ENCODE results near the gene MBL2. TPM values are rescaled to one million over a fixed set of nuclear protein-coding genes. Genes with fewer than 3 reads are reported as not detected.

The MBL2 gene
- total and polyA plus RNA-seq, 2 of the 8 experiments (the other 6 are each of a cell fraction or from before 2014, with no cell fraction given): not detected

DNA sequence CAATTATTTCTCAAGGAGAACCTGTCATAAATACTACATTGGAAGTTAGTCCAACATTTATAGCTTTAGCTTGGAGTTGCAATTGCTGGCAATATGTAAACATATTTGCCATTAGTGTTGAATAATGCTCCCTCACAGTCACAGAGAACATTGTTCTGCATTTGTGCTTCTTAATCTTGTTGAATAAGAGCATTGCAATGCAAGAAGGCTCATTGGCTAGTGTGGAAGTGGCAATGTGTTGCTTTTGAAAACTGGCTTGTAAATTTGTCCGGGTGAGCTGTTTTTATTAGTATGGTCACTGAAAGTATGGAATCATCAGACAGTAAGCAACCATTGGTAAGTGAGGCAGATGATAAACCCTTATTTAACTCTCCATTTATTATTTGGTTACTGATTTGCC, 47.7 kb upstream of the MBL2 start (continued):
- TF ChIP-seq, protein P1, sequence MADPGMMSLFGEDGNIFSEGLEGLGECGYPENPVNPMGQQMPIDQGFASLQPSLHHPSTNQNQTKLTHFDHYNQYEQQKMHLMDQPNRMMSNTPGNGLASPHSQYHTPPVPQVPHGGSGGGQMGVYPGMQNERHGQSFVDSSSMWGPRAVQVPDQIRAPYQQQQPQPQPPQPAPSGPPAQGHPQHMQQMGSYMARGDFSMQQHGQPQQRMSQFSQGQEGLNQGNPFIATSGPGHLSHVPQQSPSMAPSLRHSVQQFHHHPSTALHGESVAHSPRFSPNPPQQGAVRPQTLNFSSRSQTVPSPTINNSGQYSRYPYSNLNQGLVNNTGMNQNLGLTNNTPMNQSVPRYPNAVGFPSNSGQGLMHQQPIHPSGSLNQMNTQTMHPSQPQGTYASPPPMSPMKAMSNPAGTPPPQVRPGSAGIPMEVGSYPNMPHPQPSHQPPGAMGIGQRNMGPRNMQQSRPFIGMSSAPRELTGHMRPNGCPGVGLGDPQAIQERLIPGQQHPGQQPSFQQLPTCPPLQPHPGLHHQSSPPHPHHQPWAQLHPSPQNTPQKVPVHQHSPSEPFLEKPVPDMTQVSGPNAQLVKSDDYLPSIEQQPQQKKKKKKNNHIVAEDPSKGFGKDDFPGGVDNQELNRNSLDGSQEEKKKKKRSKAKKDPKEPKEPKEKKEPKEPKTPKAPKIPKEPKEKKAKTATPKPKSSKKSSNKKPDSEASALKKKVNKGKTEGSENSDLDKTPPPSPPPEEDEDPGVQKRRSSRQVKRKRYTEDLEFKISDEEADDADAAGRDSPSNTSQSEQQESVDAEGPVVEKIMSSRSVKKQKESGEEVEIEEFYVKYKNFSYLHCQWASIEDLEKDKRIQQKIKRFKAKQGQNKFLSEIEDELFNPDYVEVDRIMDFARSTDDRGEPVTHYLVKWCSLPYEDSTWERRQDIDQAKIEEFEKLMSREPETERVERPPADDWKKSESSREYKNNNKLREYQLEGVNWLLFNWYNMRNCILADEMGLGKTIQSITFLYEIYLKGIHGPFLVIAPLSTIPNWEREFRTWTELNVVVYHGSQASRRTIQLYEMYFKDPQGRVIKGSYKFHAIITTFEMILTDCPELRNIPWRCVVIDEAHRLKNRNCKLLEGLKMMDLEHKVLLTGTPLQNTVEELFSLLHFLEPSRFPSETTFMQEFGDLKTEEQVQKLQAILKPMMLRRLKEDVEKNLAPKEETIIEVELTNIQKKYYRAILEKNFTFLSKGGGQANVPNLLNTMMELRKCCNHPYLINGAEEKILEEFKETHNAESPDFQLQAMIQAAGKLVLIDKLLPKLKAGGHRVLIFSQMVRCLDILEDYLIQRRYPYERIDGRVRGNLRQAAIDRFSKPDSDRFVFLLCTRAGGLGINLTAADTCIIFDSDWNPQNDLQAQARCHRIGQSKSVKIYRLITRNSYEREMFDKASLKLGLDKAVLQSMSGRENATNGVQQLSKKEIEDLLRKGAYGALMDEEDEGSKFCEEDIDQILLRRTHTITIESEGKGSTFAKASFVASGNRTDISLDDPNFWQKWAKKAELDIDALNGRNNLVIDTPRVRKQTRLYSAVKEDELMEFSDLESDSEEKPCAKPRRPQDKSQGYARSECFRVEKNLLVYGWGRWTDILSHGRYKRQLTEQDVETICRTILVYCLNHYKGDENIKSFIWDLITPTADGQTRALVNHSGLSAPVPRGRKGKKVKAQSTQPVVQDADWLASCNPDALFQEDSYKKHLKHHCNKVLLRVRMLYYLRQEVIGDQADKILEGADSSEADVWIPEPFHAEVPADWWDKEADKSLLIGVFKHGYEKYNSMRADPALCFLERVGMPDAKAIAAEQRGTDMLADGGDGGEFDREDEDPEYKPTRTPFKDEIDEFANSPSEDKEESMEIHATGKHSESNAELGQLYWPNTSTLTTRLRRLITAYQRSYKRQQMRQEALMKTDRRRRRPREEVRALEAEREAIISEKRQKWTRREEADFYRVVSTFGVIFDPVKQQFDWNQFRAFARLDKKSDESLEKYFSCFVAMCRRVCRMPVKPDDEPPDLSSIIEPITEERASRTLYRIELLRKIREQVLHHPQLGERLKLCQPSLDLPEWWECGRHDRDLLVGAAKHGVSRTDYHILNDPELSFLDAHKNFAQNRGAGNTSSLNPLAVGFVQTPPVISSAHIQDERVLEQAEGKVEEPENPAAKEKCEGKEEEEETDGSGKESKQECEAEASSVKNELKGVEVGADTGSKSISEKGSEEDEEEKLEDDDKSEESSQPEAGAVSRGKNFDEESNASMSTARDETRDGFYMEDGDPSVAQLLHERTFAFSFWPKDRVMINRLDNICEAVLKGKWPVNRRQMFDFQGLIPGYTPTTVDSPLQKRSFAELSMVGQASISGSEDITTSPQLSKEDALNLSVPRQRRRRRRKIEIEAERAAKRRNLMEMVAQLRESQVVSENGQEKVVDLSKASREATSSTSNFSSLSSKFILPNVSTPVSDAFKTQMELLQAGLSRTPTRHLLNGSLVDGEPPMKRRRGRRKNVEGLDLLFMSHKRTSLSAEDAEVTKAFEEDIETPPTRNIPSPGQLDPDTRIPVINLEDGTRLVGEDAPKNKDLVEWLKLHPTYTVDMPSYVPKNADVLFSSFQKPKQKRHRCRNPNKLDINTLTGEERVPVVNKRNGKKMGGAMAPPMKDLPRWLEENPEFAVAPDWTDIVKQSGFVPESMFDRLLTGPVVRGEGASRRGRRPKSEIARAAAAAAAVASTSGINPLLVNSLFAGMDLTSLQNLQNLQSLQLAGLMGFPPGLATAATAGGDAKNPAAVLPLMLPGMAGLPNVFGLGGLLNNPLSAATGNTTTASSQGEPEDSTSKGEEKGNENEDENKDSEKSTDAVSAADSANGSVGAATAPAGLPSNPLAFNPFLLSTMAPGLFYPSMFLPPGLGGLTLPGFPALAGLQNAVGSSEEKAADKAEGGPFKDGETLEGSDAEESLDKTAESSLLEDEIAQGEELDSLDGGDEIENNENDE (IDR thresholded peaks at IDR 0.05; ENCODE audit: insufficient replicate concordance, low read length): no peak
- TF ChIP-seq RAD21 (IDR thresholded peaks at IDR 0.05 in 1 of 2, conservative IDR thresholded peaks at IDR 0.05 in 1 of 2; ENCODE audit: low read depth in 2 of 2, low read length in 2 of 2): no peak
- no peak for TF ChIP-seq NRF1 (IDR thresholded peaks at IDR 0.05; ENCODE audit: low read depth, low read length)
- no peak for TF ChIP-seq FOSL1 (IDR thresholded peaks at IDR 0.05; ENCODE audit: insufficient read depth, low read depth, low read length)
- no peak for TF ChIP-seq CTBP2 (IDR thresholded peaks at IDR 0.05; ENCODE audit: borderline replicate concordance, insufficient read depth, insufficient read length, low read length)
- no peak for TF ChIP-seq EGR1 (IDR thresholded peaks at IDR 0.05; ENCODE audit: borderline replicate concordance, low read depth, low read length)
- no peak for TF ChIP-seq SUZ12 (IDR thresholded peaks at IDR 0.05; ENCODE audit: low read length)
